ENCODE measurements around the gene ADCY5. TPM values are rescaled to one million over a fixed set of nuclear protein-coding genes. Genes with fewer than 3 reads are reported as not detected.

Gene ADCY5
- total and polyA plus RNA-seq, 8 donors, result 3.4 to 17.6 (median 14.2) TPM

- Histone ChIP-seq H3K27me3 (peaks cover 16 to 61% of the 10 kb centered on the region in 2 donors), H3K27ac (no peak overlapping the region), H3K36me3 (no peaks in the 10 kb centered on the region), H3K9me3 (no peaks in the 10 kb centered on the region), H3K4me3 (no peak overlapping the region), H3K4me1 (peaks cover 0 to 10% of the 10 kb centered on the region in 2 donors)
- ATAC-seq (no peak), DNase-seq (no peak)
- intact Hi-C loops (cut with DNase I), result no loop called here
- TF ChIP-seq CTCF (IDR thresholded peaks at IDR 0.05), result no peak
These were observed 4.9 kb downstream of the ADCY5 start for GRCh38 chr3:123444023-123444422.

GRCh38 chr3:123442908-123443307, 6.0 kb downstream of the ADCY5 start:
- Histone ChIP-seq H3K36me3 (no peaks in the 10 kb centered on the region), H3K27me3 (peaks cover 7 to 55% of the 10 kb centered on the region in 2 donors), H3K9me3 (no peaks in the 10 kb centered on the region), H3K27ac (no peak overlapping the region), H3K4me1 (no peaks in the 10 kb centered on the region), H3K4me3 (no peak overlapping the region)
- intact Hi-C loops (cut with DNase I), result no loop called here
- no peak for TF ChIP-seq CTCF (IDR thresholded peaks at IDR 0.05)
- ATAC-seq, result no peak
- no peak for DNase-seq

- no peaks in the 10 kb centered on the region for H3K36me3 ChIP-seq
- H3K27ac ChIP-seq, result no peak overlapping the region
- intact Hi-C loops (cut with DNase I), result no loop called here
- no peak for TF ChIP-seq CTCF (IDR thresholded peaks at IDR 0.05)
- ATAC-seq (no peak), DNase-seq (no peak)
- H3K9me3 ChIP-seq, result no peaks in the 10 kb centered on the region
- H3K27me3 ChIP-seq, result peaks cover under 1 to 47% of the 10 kb centered on the region in 2 donors
- no peak overlapping the region for H3K4me3 ChIP-seq
- no peaks in the 10 kb centered on the region for H3K4me1 ChIP-seq
These were observed 6.8 kb downstream of the ADCY5 start for GRCh38 chr3:123442125-123442524.

- no peak for TF ChIP-seq CTCF (IDR thresholded peaks at IDR 0.05)
- Histone ChIP-seq H3K27me3 (peaks cover 0 to 25% of the 10 kb centered on the region in 2 donors), H3K27ac (no peak overlapping the region), H3K4me3 (no peak overlapping the region), H3K4me1 (no peaks in the 10 kb centered on the region), H3K36me3 (no peaks in the 10 kb centered on the region), H3K9me3 (no peaks in the 10 kb centered on the region)
- DNase-seq, result no peak
- intact Hi-C loops (cut with DNase I), result no loop called here
- ATAC-seq, result no peak
These were observed 8.9 kb downstream of the ADCY5 start for GRCh38 chr3:123439806-123440580.

GRCh38 chr3:123432832-123433523, 15.9 kb downstream of the ADCY5 start:
- ATAC-seq (no peak), DNase-seq (no peak)
- H3K27ac ChIP-seq, result no peak overlapping the region

More at GRCh38 chr3:123432832-123433523, 15.9 kb downstream of the ADCY5 start:
- no peak for TF ChIP-seq CTCF (IDR thresholded peaks at IDR 0.05)
- Histone ChIP-seq H3K36me3 (no peaks in the 10 kb centered on the region), H3K4me3 (no peak overlapping the region), H3K9me3 (no peaks in the 10 kb centered on the region), H3K27me3 (no peaks in the 10 kb centered on the region), H3K4me1 (no peaks in the 10 kb centered on the region)
- intact Hi-C loops (cut with DNase I), result no loop called here
